ENCODE data around the gene TBX15.

The TBX15 gene

DNA sequence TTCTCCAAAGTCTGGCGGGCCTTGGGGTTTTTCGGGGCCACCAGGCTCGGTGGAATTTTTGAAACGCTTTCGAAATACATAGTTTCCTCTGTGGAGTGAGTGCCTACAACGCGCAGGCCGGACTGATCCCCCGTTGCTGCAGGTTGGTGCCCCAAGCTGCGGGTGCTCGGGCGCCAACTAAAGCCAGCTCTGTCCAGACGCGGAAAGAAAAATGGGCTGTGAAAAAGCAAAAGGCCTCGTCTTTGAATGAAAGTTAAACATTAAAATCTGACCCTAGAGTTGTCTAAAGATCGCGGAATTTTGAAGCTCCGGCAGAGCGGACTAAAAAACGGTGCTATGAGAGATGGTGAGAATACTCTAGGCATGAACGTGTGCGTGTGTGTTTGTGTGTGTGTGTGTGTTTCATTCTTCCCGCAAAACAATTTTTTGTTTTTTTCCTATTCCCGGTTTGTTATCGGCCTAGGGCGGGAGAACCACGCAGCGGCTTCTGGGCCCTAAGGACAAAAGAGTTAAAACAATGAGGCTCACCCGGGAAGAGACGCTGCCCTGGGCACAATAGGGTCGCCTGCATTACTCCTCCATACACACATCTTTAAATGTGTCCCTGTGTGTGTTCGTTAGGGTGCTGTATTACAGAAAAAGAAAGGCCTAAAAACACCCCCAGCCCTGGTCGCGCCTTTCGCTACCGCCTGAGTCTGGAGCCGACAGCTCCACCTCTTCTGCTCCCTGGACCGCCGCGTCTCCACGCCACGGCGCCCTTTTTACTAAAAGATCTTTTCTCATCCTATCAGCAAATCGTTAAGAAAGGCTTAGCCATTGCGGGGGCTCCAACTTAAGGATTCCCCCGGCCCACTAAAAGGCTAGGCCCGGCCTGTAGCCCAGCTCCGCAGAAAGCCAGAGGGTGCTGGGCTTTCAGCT lies 3.2 kb downstream of the TBX15 start:
- DNase-seq: peak; percentile 79

DNA sequence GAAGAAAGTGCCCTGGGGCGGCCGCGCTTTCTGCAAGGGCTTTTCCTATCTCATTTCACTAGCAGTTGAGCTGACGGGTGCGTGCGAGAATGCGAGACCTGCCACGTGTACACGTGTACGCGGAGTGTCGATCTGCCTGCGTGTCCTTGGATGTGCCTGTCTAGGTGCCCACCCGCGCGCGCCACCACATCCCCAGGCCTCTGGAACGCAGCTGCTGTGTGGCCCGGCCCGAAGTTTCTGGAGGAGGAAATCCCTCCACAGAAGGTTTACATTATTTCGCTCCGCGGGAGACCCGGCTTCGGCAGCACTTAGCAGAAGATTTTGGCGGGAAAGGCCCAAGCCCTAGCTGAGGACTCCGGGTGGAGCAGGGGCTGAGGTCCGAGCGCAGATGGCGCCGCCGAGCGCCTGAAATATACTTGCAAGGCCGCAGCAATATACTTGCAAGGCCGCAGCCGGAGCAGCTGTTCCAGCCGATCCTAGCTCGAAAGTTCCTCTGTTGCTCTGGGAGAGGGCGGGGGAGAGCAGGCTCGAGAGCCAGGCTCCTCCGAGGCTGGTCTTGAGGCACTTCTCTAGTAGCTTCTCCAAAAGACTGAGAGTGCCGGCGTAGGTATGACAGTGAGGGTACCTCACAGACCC lies 3.9 kb downstream of the TBX15 start:
- DNase-seq: peak; percentile 89

DNA sequence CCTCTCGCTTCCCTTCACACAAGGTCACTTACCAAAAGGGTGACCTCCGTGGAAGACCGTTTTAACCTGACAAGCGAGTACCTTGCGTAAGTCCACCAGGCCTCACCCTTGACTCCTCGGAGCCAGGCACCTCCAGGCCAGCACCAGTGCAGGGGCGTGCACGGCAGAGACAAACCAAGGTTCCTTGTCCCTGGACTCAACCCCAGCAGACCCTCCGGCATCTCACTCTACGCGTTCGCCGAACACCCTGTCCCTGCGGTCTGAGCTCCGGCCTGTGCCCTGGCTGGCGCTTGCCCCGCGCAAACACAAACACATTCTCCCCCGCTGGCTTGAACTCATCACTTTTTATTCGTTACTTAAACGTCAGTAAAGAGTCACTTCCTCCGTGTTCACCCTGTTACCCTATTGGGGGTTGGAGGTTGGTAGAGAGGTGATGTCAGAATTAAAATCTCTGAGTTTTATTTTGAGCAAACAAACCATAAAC lies 4.5 kb downstream of the TBX15 start:
- DNase-seq: no peak

DNA sequence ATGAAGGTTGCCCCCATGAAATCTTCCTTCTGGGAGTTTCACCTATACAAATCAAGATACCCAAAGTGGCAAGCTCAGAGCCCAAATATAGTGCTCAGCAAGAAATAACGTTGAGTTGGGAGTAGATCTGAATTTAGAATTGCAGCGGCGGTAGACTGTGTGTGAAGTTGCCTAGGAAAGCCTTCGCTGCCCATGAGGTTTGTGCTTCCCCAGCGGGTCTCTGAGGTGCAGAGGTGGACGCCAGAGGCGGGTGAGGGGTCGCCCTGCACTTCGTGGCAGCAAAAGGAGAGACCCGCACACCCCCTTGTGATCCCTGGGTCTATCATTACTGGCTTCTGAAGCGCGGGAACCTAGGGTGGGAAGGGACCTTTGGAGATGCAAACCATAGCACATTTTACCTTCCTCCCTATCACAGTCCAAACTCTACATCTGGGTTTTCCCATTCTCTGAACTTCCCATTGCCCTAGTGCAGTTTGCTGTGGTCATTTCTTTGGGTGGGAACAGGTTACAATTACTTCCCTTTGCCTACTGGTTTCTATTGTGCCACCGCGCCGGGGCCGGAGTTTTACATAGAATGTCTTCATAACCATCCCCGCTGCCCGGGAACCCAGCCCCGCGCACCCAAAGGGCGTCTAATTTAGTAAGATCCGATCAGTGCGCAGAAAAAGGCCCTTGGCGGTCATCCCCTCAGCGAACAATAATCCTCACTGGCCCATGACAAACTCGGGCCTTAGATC lies 5.2 kb downstream of the TBX15 start:
- peak; percentile 67 for DNase-seq

- peak; percentile 63 for DNase-seq
Observed at GRCh38 chr1:118982266-118982665, 5.9 kb downstream of the TBX15 start.

DNA sequence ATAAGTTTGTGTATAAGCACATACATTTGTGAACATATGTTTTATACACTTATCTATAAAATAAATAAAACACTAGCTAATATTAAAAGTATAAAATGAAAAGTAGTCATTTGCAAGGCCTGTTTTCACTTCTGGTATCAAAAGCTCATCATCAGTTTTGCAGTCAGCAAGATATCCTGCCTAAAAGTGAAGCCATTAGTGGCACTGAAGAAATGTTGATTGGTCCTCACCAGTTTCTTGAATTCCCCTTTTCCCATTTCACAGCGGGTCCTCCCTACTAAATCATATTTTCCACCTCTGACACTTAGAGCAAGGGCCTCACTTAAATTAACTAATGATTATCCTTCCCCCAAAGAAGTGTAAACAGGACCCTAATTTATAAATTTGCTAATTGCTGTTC lies 6.7 kb downstream of the TBX15 start:
- DNase-seq: no peak

- DNase-seq: peak; percentile 70
Observed at GRCh38 chr1:118979754-118980575, 8.2 kb downstream of the TBX15 start.

- DNase-seq: peak; percentile 72
Observed at GRCh38 chr1:118978914-118979701, 9.0 kb downstream of the TBX15 start.

GRCh38 chr1:118977600-118977999 lies 10.5 kb downstream of the TBX15 start:
- DNase-seq: no peak

GRCh38 chr1:118974661-118975060 lies 13.5 kb downstream of the TBX15 start:
- no peak for DNase-seq

DNA sequence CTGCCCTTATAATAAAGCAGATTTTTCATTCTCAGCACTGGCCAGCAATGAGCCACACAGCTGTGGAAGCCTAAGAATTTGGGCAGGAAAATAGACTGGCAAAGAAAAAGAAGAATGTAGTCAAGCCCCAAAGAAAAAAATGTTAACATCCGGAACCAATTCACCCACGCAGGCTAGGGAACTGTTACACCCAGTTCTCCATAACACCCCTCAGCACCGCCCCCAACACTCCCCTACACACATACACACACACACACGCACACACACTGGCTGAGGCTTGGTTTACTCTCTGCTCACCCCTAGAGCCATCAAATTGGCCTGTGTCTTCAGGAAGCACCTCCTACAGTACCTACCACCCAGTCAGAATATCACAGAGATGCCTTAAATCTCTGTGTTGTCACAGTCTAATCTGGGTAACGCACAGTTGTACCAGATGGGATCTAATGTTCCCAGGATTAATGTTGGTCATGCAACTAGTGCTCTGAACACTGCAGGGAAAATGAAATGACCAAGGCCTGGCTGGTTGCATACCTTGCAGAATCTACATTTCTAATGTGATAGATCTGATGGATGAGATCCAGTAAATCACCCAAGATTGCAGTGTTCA lies 14.5 kb downstream of the TBX15 start:
- no peak for DNase-seq

DNA sequence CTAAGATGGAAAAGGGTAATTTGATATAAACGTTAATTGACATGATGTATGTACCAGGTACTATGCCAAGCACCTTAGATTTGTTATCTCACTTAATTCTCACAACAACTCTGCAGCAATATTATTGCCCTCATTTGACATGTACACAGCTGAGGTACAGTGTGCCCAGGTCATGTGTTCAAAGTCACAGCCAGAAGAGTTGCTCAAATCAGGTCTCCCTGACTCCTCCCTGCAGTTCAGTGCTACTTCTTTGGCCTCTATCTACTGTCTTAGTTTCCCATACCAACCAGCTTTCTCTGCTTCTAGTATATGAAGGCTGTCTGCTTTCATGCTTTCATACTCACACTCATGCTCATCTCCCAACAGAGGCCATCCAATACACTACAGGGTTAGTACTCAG lies 15.1 kb downstream of the TBX15 start:
- no peak for DNase-seq

DNA sequence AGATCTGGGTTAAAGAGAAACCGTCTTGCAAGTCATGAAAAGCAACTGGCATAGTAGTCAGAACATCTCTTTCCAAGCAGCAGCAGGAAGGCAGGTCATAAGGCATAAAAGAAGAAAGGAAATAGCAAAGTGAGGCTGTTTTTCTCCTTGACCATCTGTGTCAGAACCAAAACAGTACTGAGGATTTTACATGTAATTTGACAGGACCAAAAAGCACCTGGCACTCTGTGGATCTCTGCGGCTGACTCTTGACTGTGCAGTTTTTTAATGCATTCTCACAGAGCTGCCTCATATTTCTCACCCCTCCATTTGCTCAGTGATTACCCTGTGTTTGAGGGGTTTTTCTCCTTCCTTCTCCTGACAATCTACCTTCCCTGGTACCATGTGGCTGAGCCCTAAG lies 17.7 kb downstream of the TBX15 start:
- DNase-seq: no peak

- no peak for DNase-seq
Observed at GRCh38 chr1:118963456-118964430, 24.4 kb downstream of the TBX15 start.

GRCh38 chr1:118963138-118963455 lies 25.0 kb downstream of the TBX15 start:
- no peak for DNase-seq

DNA sequence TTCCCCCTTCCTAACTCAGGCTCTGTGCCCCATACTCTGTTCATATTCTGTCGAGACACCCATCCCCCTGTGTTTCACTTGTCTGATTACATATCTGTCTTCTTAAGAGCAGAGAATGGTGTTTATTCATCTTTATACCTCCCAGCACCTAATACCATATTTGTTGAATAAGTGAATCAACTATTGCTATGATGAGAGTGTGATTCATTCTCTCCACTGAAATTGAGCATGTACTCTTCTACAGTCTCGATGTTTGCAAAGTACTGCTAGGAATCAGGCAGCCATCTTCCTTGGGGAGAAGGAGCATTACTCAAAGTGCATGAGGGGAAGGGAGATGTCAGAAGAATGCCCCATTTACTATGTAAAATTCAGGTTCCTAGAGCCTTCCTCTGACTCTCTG lies 27.0 kb downstream of the TBX15 start:
- DNase-seq: no peak

DNA sequence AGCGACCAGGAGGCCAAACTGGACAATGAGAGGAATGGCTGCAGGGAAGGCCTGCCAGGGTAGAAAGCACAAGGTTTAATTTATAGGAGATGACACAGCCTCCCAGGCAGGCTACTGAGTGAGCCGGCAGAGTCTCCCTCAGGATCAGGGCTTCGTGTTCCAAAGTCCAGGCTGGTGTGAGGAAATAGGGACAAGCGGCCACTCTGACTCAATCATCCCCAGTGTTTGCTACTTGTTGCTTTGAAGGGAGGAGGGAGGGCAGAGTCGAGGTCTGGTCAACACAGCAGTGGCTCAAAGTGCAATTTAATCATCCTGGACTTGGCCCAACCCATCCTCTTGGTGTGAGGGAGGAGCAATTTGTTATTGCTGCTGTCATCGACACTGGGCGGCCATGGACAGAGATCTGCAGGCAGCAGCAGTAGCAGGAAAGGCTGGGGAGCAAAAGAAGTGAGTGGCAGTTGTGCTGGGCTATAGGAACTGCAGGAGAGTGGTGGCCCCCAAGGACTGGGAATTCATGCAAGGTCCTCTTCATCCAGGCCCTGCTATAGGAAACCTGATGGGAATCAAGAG lies 27.5 kb downstream of the TBX15 start:
- no peak for DNase-seq

GRCh38 chr1:118960026-118960561 lies 28.0 kb downstream of the TBX15 start:
- no peak for DNase-seq

GRCh38 chr1:118958937-118959631 lies 29.1 kb downstream of the TBX15 start:
- DNase-seq: no peak

Data from eye (tissue), 1 donor.